Activated naive CD8-positive, alpha-beta T cell (primary cell): ENCODE data around the gene POU3F1.

Source experiments
- H3K27ac Mint-ChIP-seq: one replicate; pipeline ENCODE4 v1.8.0; 2021; ENCODE audit warnings: mixed read lengths
- H3K27me3 Mint-ChIP-seq: one replicate; pipeline ENCODE4 v1.8.0; 2021; ENCODE audit warnings: mixed read lengths
- H3K36me3 Mint-ChIP-seq: one replicate; pipeline ENCODE4 v1.8.0; 2021; ENCODE audit warnings: mixed read lengths
- H3K4me1 Mint-ChIP-seq: one replicate; pipeline ENCODE4 v1.8.0; 2021; ENCODE audit warnings: low read depth, mixed read lengths
- H3K4me3 Mint-ChIP-seq: one replicate; pipeline ENCODE4 v1.8.0; 2021; ENCODE audit warnings: mild to moderate bottlenecking, mixed read lengths
- H3K9me3 Mint-ChIP-seq: one replicate; pipeline ENCODE4 v1.8.0; 2021; ENCODE audit warnings: low read depth, mixed read lengths

POU3F1 gene

GRCh38 chr1:38029685-38030511 lies 16.7 kb downstream of the POU3F1 start:
- peaks cover 2% of the 10 kb centered on the region for H3K36me3 Mint-ChIP-seq
- no peaks in the 10 kb centered on the region for H3K27me3 Mint-ChIP-seq
- H3K4me3 Mint-ChIP-seq: peak overlapping the region; percentile 72
- H3K27ac Mint-ChIP-seq: peak overlapping the region; percentile 95
- H3K9me3 Mint-ChIP-seq: no peaks in the 10 kb centered on the region
- peaks cover 50% of the 10 kb centered on the region for H3K4me1 Mint-ChIP-seq

DNA sequence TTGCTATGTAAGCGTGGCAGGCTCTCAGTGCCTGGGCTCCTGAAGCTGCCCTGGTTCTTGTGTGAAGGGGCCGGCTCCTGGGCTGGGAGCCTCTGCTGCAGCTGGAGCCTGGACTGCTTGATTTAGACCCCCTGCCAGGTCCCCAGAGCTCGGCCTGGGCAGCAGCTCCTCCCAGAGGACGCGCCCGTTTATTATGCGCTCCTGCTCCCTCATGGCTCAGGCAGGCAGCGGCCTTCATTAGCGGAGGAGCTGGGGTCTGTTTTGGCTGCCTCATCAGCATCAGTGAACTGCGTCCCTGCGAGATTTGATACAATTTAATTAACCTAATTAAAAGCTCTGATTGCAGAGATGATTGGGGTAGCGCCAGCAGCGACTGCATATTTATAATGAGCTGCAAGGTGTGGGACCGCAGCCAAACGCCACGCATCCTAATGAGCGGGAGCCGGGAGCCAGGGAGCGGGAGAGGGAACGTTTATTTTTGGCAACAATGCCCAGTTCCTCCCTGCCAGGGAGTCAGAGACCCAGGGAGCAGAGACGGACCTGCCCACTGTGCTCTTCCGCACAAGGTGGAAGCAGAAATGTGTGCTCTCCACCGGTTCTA lies 17.4 kb downstream of the POU3F1 start:
- H3K27ac Mint-ChIP-seq: peak overlapping the region; percentile 95
- no peaks in the 10 kb centered on the region for H3K27me3 Mint-ChIP-seq
- no peaks in the 10 kb centered on the region for H3K9me3 Mint-ChIP-seq
- peak overlapping the region; percentile 72 for H3K4me3 Mint-ChIP-seq
- peaks cover 2% of the 10 kb centered on the region for H3K36me3 Mint-ChIP-seq
- peaks cover 50% of the 10 kb centered on the region for H3K4me1 Mint-ChIP-seq

DNA sequence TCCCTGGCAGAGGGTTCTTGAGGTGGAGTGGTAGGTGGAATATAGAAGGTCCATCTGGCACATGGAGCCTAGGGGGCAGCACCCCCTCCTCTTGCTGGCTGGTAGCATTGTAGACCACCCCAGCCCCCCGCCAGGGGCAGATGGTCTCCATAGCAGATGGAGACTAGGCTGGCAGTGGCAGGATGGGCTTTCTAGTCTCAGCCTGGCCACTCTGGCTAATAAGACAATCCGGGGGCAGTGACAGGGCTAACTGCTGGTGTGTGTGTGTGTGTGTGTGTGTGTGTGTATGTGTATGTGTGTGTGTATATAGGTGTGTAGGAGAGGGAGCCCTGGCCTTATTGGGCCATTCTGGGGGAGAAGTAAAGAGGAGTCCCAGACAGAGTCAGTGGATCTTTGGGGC lies 17.9 kb downstream of the POU3F1 start:
- Mint-ChIP-seq H3K27me3 (no peaks in the 10 kb centered on the region), H3K4me3 (peak overlapping the region; percentile 72), H3K36me3 (no peaks in the 10 kb centered on the region), H3K9me3 (no peaks in the 10 kb centered on the region), H3K4me1 (peaks cover 50% of the 10 kb centered on the region), H3K27ac (peak overlapping the region; percentile 95)

GRCh38 chr1:38028105-38028591 lies 18.4 kb downstream of the POU3F1 start:
- Mint-ChIP-seq H3K27ac (peak overlapping the region; percentile 95), H3K4me3 (peak overlapping the region; percentile 72), H3K27me3 (no peaks in the 10 kb centered on the region), H3K9me3 (no peaks in the 10 kb centered on the region), H3K4me1 (peaks cover 50% of the 10 kb centered on the region), H3K36me3 (no peaks in the 10 kb centered on the region)

DNA sequence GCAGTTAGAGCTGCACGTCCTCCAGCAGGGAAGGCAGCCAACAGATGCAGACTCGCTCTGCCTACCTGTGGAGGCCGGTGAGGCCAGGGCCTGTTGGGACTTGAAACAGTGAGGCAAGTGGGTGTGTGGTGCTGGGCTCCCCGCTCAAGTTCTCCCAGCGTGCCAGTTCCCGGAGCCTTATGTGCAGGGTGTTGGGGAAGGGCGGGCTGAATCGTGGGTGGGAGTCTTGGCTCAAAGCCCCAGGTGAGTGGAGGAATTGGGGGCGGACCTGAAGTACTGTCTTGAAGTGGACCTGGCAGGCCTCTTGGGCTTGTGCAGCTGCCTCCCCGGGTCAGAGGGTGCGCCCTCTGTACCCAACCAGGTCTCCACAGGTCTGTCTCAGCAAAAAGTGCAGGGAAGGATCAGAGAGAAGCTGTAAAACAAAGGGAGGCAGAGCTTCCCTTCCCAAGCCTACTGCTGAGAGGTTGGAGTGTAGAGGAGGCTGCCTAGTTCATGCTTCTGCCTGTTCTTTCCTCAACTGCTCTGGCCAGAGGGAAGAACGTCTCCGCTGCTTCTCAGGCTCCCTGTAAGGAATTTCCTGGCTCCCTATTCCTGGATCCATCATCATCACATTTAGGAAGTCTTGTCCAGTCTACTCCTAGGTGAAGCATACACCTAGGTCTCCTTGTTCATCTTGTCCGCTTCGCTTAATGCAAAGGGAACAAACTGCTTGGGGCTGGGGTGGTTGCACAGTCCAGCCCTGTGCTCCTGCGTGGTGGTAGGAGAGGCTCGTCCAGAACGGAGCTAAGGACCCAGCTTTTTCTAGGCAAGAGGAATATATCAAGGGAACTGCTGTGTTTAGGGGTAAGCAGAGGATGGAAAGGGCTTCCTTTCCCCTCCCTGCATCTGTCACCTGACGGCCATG lies 19.1 kb downstream of the POU3F1 start:
- Mint-ChIP-seq H3K4me1 (peaks cover 50% of the 10 kb centered on the region), H3K27me3 (no peaks in the 10 kb centered on the region), H3K4me3 (peak overlapping the region; percentile 38), H3K36me3 (no peaks in the 10 kb centered on the region), H3K27ac (peak overlapping the region; percentile 95), H3K9me3 (no peaks in the 10 kb centered on the region)

DNA sequence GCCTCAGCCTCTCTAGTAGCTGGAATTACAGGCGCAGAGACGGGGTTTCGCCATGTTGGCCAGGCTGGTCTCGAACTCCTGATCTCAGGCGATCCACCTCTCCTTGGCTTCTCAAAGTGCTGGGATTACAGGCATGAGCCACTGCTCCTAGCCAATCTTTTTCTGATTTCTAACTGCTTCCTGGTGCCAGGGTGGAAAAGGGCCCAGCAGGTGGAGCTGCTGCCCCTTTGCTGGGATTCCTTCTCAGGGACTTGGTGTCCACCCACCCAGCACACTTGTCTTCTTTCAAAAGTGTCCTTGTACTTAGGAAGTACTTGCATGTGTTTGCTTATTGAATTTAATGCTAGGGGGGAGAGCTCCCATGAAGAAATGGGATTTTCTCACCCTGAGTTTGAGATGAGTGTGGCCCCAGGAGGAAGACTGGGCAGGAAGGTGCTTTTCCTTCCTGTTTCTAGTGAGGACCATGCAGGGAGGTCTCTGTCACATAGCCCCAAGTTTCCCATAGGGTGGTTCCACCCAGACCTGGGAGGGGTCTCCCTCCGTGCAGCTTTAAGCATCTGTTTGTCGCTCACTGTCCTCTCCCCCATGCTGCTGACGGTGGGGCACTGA lies 19.9 kb downstream of the POU3F1 start:
- H3K36me3 Mint-ChIP-seq: peaks cover 2% of the 10 kb centered on the region
- no peak overlapping the region for H3K27ac Mint-ChIP-seq
- H3K9me3 Mint-ChIP-seq: no peaks in the 10 kb centered on the region

DNA sequence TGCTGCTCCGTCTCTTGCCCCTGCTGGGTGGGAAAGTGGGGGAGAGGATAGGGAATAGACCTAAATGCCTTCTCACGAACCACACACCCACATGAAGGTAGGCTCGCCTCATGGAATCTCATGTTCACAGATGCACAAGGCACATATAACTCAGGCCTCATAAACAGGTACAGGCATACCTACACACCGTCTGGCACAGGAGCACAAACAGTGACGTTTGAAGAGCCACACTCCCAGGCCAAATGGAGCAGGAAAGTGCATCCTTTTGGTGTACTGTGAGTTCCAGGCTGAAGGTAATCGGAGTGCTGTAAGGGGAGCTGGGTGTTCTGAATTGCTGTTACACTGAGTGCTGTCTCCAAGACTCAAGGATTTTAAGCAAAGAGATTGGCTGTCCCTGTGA lies 20.9 kb downstream of the POU3F1 start:
- no peak overlapping the region for H3K27ac Mint-ChIP-seq
- no peak overlapping the region for H3K4me3 Mint-ChIP-seq
- peaks cover 40% of the 10 kb centered on the region for H3K4me1 Mint-ChIP-seq
- peaks cover 2% of the 10 kb centered on the region for H3K36me3 Mint-ChIP-seq
- H3K9me3 Mint-ChIP-seq: no peaks in the 10 kb centered on the region
- no peaks in the 10 kb centered on the region for H3K27me3 Mint-ChIP-seq

More for the DNA sequence above, 19.9 kb downstream of the POU3F1 start:
- Mint-ChIP-seq H3K4me3 (no peak overlapping the region), H3K4me1 (peaks cover 48% of the 10 kb centered on the region), H3K27me3 (no peaks in the 10 kb centered on the region)

DNA sequence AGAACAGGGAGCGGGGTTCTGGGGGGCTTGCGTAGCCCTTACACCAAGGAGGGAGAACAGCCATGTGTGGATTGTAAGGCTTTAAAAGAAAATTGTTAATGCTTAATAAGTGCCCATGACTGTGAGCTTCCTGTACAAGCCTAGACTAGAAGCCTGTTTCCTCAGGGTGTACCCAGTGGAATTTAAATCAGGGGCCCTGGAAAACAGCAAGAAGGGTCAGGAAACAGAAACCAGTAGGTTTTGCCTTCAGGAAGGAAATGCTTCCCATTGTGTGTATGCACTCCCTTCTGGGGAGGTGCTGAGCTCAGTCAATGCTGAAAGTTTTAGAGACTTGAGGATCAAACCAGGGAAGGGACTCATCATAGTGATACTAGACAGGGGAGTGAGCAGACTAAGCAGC lies 21.4 kb downstream of the POU3F1 start:
- H3K27ac Mint-ChIP-seq: no peak overlapping the region
- no peaks in the 10 kb centered on the region for H3K9me3 Mint-ChIP-seq
- H3K4me3 Mint-ChIP-seq: no peak overlapping the region
- H3K4me1 Mint-ChIP-seq: peaks cover 35% of the 10 kb centered on the region
- peaks cover 2% of the 10 kb centered on the region for H3K36me3 Mint-ChIP-seq
- no peaks in the 10 kb centered on the region for H3K27me3 Mint-ChIP-seq

- Mint-ChIP-seq H3K4me1 (peaks cover 19% of the 10 kb centered on the region), H3K9me3 (no peaks in the 10 kb centered on the region), H3K4me3 (no peak overlapping the region), H3K36me3 (peaks cover 2% of the 10 kb centered on the region), H3K27me3 (no peaks in the 10 kb centered on the region), H3K27ac (no peak overlapping the region)
These were observed 23.8 kb downstream of the POU3F1 start for GRCh38 chr1:38022810-38023209.

GRCh38 chr1:38021969-38022368 lies 24.6 kb downstream of the POU3F1 start:
- Mint-ChIP-seq H3K4me3 (no peak overlapping the region), H3K36me3 (peaks cover 2% of the 10 kb centered on the region), H3K9me3 (no peaks in the 10 kb centered on the region), H3K4me1 (peaks cover 10% of the 10 kb centered on the region), H3K27me3 (no peaks in the 10 kb centered on the region), H3K27ac (no peak overlapping the region)

GRCh38 chr1:38020396-38020795 lies 26.2 kb downstream of the POU3F1 start:
- no peaks in the 10 kb centered on the region for H3K9me3 Mint-ChIP-seq
- peaks cover 2% of the 10 kb centered on the region for H3K36me3 Mint-ChIP-seq
- H3K4me1 Mint-ChIP-seq: peaks cover 13% of the 10 kb centered on the region
- H3K27ac Mint-ChIP-seq: no peak overlapping the region
- H3K4me3 Mint-ChIP-seq: no peak overlapping the region
- no peaks in the 10 kb centered on the region for H3K27me3 Mint-ChIP-seq

DNA sequence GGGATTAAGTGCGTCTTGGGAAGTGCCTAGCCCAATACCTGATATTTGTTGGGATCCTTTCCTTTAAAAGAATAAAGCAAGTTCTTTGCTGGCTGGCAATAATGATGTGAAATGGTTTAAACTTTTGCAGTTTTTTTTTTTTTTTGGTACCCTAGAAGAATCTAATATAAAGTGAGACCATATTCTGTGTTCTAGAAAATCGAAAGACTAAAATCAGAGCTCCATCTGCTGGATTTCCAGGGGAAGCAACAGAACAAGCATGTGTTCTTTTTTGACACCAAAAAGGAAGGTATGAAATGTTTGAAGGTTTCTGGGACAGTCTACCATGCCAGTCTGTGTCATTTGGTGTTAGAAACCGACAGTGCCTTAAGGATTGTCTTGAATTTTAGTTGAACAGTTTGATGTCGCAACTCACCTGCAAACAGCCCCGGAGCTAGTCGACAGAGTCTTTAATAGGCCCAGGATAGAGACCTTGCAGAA lies 27.7 kb downstream of the POU3F1 start:
- Mint-ChIP-seq H3K27ac (no peak overlapping the region), H3K27me3 (no peaks in the 10 kb centered on the region), H3K9me3 (no peaks in the 10 kb centered on the region), H3K4me1 (peaks cover 24% of the 10 kb centered on the region), H3K36me3 (peaks cover 2% of the 10 kb centered on the region), H3K4me3 (no peak overlapping the region)

DNA sequence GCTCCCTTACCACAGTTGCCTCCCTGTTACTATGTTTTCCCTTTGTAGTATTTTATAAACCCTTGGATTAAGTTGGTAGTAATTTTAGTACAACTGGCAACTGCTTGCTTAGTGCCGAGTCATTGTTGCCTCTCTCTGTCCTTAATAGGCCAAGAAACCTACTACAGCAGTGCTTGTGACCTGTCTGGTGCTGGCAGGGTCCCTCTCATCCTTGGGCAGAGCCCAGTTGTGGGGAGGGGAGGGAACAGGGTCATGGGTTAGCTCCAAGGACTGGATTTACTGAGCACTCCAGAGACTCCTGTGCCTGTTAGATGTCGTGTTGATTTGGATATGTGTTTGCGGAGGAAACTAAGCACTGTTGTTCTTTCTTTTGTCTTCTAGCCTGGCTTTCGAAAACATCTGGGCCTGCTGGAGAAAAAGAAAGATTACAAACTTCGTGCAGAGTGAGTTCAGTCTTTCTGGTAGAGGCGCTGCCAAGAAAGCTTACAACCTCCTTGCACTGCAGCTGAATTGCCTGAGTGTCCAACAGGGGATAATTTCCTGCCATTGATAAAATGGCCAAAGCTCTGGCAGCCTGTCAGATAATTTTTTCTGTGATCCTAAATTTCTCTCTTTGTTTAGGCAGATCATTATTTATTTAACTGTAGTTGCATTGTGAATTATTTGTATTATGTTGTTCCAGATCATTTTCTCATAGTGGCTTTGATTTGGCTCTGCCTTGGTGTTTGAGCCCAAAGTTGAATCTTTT lies 30.4 kb downstream of the POU3F1 start:
- peaks cover 42% of the 10 kb centered on the region for H3K4me1 Mint-ChIP-seq
- H3K4me3 Mint-ChIP-seq: no peak overlapping the region
- H3K9me3 Mint-ChIP-seq: no peaks in the 10 kb centered on the region
- no peaks in the 10 kb centered on the region for H3K27me3 Mint-ChIP-seq
- peak overlapping the region; percentile 86 for H3K27ac Mint-ChIP-seq
- H3K36me3 Mint-ChIP-seq: peaks cover 3% of the 10 kb centered on the region
